Measurements from ENCODE around the gene CELF6. TPM values are rescaled to one million over a fixed set of nuclear protein-coding genes. Genes with fewer than 3 reads are reported as not detected.

Gene CELF6
- total and polyA plus RNA-seq, 2 donors (not counting 1 experiment from before 2014, with no cell fraction given): 0.08 to 0.17 TPM

DNA sequence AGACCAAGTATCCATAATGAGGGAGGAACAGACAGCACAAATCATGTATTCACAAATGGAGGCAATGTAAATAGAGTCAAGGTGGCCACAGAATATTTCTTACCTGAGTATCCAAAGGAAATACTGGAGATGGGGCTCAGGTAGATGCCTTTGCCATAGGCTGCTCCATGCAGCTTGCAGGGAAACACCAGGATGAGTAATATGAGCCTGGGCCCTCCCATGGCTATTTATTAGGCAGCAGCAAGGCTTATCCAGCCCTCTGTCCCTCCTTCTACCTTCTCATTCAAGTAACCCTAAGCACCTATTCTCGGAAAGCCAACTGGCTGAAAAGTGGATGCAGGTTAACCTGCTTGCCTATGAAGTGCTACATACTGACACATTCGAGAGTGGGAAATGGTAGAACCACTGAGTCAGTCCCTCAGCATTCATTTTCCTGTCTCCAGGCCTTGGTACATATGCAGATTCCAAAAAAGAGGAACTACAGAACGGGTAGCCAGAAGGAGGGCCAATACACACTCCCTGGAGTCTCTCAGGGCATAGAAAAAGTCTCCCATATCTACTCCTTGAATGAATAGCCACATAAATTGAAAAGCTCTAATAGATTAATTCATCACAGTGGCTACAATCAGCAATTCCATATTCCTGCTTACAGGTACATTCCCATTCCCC, 70.7 kb downstream of the CELF6 start:
- H3K36me3 ChIP-seq (ENCODE audit: control insufficient read depth, insufficient read depth, low read length): peaks cover 12% of the 10 kb centered on the region
- H3K9ac ChIP-seq (ENCODE audit: insufficient read depth, low read length): no peak overlapping the region
- H3K79me2 ChIP-seq (ENCODE audit: control insufficient read depth, insufficient read depth, low read length): no peaks in the 10 kb centered on the region
- TF ChIP-seq, protein P1, sequence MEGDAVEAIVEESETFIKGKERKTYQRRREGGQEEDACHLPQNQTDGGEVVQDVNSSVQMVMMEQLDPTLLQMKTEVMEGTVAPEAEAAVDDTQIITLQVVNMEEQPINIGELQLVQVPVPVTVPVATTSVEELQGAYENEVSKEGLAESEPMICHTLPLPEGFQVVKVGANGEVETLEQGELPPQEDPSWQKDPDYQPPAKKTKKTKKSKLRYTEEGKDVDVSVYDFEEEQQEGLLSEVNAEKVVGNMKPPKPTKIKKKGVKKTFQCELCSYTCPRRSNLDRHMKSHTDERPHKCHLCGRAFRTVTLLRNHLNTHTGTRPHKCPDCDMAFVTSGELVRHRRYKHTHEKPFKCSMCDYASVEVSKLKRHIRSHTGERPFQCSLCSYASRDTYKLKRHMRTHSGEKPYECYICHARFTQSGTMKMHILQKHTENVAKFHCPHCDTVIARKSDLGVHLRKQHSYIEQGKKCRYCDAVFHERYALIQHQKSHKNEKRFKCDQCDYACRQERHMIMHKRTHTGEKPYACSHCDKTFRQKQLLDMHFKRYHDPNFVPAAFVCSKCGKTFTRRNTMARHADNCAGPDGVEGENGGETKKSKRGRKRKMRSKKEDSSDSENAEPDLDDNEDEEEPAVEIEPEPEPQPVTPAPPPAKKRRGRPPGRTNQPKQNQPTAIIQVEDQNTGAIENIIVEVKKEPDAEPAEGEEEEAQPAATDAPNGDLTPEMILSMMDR (conservative IDR thresholded peaks at IDR 0.05 in 1 of 2, IDR thresholded peaks at IDR 0.05 in 1 of 2; ENCODE audit: low read depth in 1 of 2, low read length in 2 of 2): no peak
- no peak for TF ChIP-seq EZH2 (IDR thresholded peaks at IDR 0.05; ENCODE audit: low read length, missing control alignments)
- no peak overlapping the region for H3K27ac ChIP-seq (ENCODE audit: insufficient read depth, low read length)
- no peaks in the 10 kb centered on the region for H3K4me1 ChIP-seq (ENCODE audit: control insufficient read depth, extremely low read depth, insufficient read depth, low read length)
- no peak overlapping the region for H3K4me3 ChIP-seq (replicated peaks in 1 of 4; ENCODE audit: control extremely low read depth in 1 of 4, insufficient read depth in 1 of 4, low read depth in 3 of 4, low read length in 4 of 4)
- no peak for DNase-seq (ENCODE audit: low read depth in 2 of 2)
- no peaks in the 10 kb centered on the region for H3K27me3 ChIP-seq (ENCODE audit: control insufficient read depth, insufficient read depth, low read length)
- H4K20me1 ChIP-seq (ENCODE audit: control insufficient read depth, extremely low read depth, insufficient read depth, low read length): no peaks in the 10 kb centered on the region
- H3K4me2 ChIP-seq (ENCODE audit: extremely low read depth, insufficient read depth, low read length): no peak overlapping the region
- H2AFZ ChIP-seq (ENCODE audit: low read length): no peak overlapping the region
- H3K9me3 ChIP-seq (ENCODE audit: control insufficient read depth, insufficient read depth, low read depth, low read length): no peaks in the 10 kb centered on the region

DNA sequence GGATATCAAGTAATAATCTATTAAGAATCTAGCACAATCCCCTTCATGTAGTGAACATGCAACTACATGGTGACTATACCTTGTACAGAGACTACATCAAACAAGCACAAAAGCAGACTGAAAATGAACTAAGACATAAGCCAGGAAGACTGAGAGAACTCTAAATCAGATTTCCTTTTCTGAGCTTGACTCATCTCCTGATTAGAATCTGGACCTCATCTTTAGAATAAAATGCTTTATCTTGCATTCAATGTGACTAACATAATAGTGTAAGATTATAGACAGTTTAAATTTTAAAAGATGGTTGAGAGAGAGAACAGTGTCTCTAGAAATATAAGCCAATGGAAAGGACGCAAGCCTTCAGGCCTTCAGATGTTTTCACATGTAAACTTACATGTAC, 71.4 kb downstream of the CELF6 start:
- Histone ChIP-seq H3K4me3 (replicated peaks in 1 of 4; ENCODE audit: control extremely low read depth in 1 of 4, insufficient read depth in 1 of 4, low read depth in 3 of 4, low read length in 4 of 4) (no peak overlapping the region), H3K9me3 (ENCODE audit: control insufficient read depth, insufficient read depth, low read depth, low read length) (no peaks in the 10 kb centered on the region), H3K79me2 (ENCODE audit: control insufficient read depth, insufficient read depth, low read length) (no peaks in the 10 kb centered on the region), H3K27ac (ENCODE audit: insufficient read depth, low read length) (no peak overlapping the region), H3K9ac (ENCODE audit: insufficient read depth, low read length) (no peak overlapping the region), H3K36me3 (ENCODE audit: control insufficient read depth, insufficient read depth, low read length) (peaks cover 12% of the 10 kb centered on the region), H4K20me1 (ENCODE audit: control insufficient read depth, extremely low read depth, insufficient read depth, low read length) (no peaks in the 10 kb centered on the region), H3K27me3 (ENCODE audit: control insufficient read depth, insufficient read depth, low read length) (no peaks in the 10 kb centered on the region), H3K4me2 (ENCODE audit: extremely low read depth, insufficient read depth, low read length) (no peak overlapping the region), H3K4me1 (ENCODE audit: control insufficient read depth, extremely low read depth, insufficient read depth, low read length) (no peaks in the 10 kb centered on the region), H2AFZ (ENCODE audit: low read length) (no peak overlapping the region)
- no peak for TF ChIP-seq EZH2 (IDR thresholded peaks at IDR 0.05; ENCODE audit: low read length, missing control alignments)
- TF ChIP-seq, protein P1 (conservative IDR thresholded peaks at IDR 0.05 in 1 of 2, IDR thresholded peaks at IDR 0.05 in 1 of 2; ENCODE audit: low read depth in 1 of 2, low read length in 2 of 2): no peak
- no peak for DNase-seq (ENCODE audit: low read depth in 2 of 2)

DNA sequence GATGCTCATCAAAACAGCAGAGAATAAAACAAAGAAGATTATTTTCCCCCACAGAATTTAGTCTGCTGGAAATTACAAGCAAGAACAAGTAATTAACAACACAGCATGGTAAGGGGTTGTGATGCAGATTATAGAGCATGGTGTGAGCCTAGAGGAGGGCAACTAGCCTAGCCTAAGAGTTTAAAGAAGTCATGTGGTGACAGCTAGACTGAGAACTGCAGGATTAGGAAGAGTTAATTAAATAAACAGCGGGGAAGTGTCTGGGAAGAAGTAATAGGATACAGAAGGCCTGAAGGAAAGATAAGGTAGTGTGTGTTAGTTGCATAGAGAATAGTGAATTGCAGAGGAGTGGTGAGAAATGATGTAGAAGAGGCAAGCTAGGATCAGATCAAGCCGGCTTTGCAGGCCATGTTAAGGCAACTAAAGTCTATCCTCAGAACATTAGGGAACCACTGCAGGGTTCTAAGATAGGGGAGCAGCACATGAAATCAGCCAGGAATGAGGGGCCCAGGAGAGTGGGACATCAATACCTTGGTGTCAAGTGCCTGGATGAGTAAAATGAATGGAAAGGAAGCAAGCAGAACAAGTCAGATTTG, 77.1 kb downstream of the CELF6 start:
- Histone ChIP-seq H3K36me3 (ENCODE audit: control insufficient read depth, insufficient read depth, low read length) (peaks cover 4% of the 10 kb centered on the region), H3K4me1 (ENCODE audit: control insufficient read depth, extremely low read depth, insufficient read depth, low read length) (peaks cover 3% of the 10 kb centered on the region), H3K9ac (ENCODE audit: insufficient read depth, low read length) (no peak overlapping the region), H3K4me3 (replicated peaks in 1 of 4; ENCODE audit: control extremely low read depth in 1 of 4, insufficient read depth in 1 of 4, low read depth in 3 of 4, low read length in 4 of 4) (no peak overlapping the region), H4K20me1 (ENCODE audit: control insufficient read depth, extremely low read depth, insufficient read depth, low read length) (no peaks in the 10 kb centered on the region), H3K79me2 (ENCODE audit: control insufficient read depth, insufficient read depth, low read length) (no peaks in the 10 kb centered on the region), H3K9me3 (ENCODE audit: control insufficient read depth, insufficient read depth, low read depth, low read length) (no peaks in the 10 kb centered on the region), H2AFZ (ENCODE audit: low read length) (no peak overlapping the region), H3K4me2 (ENCODE audit: extremely low read depth, insufficient read depth, low read length) (no peak overlapping the region), H3K27me3 (ENCODE audit: control insufficient read depth, insufficient read depth, low read length) (no peaks in the 10 kb centered on the region), H3K27ac (ENCODE audit: insufficient read depth, low read length) (no peak overlapping the region)
- TF ChIP-seq EZH2 (IDR thresholded peaks at IDR 0.05; ENCODE audit: low read length, missing control alignments): no peak
- TF ChIP-seq, protein P1 (conservative IDR thresholded peaks at IDR 0.05 in 1 of 2, IDR thresholded peaks at IDR 0.05 in 1 of 2; ENCODE audit: low read depth in 1 of 2, low read length in 2 of 2): no peak
- no peak for DNase-seq (ENCODE audit: low read depth in 2 of 2)
